Measurements from ENCODE around the gene FAM241A. TPM values are rescaled to one million over a fixed set of nuclear protein-coding genes. Genes with fewer than 3 reads are reported as not detected.

Gene FAM241A
- total RNA-seq, 1 experiment from 2014 or later, result 10.9 TPM

- H3K27me3 Mint-ChIP-seq (ENCODE audit: insufficient read depth, unreplicated experiment), result no peaks in the 10 kb centered on the region
- BruUV-seq (replicated peaks), result no TSS peak
- H3K27ac Mint-ChIP-seq (ENCODE audit: low read depth, unreplicated experiment), result no peak overlapping the region
- no peak overlapping the region for H3K4me3 Mint-ChIP-seq (ENCODE audit: unreplicated experiment)
- peaks cover 22% of the 10 kb centered on the region for H3K4me1 Mint-ChIP-seq (ENCODE audit: insufficient read depth, unreplicated experiment)
- ChIA-PET CTCF (interaction anchor here (0.6 to 12.4 kb wide), 3 partner anchors 9 to 136 kb away, joined by 4 to 206 read pairs (median 5); no protein-coding TSS in a partner anchor), POLR2A (interaction anchor here (0.7 kb wide), 1 partner anchor 144 kb away, joined by 3 read pairs; no protein-coding TSS in a partner anchor)
- TF ChIP-seq CTCF (IDR thresholded peaks at IDR 0.05; ENCODE audit: unreplicated experiment), result no peak
- no peaks in the 10 kb centered on the region for H3K9me3 Mint-ChIP-seq (ENCODE audit: unreplicated experiment)
- intact Hi-C loops (cut with micrococcal nuclease), result loop anchor here (10.0 kb wide), 1 partner anchor 286 kb away; no protein-coding TSS in a partner anchor
- DNase-seq (ENCODE audit: unreplicated experiment), result no peak
- H3K36me3 Mint-ChIP-seq (ENCODE audit: insufficient read depth, unreplicated experiment), result peaks cover 9% of the 10 kb centered on the region
Measured at GRCh38 chr4:112238833-112239232, 93.6 kb downstream of the FAM241A start.

Other genes with a start within 250 kb of the FAM241A start
- gene AP1AR, start 86.3 kb downstream of the FAM241A start, total RNA-seq (2022), result 38.4 and 39.7 TPM in 2 replicates
- 7.0 and 9.7 TPM in 2 replicates for gene TIFA, start 140.4 kb downstream of the FAM241A start, total RNA-seq (2022)
- gene ALPK1, start 151.9 kb downstream of the FAM241A start, total RNA-seq (2022), result 20.3 and 41.0 TPM in 2 replicates